Liver (tissue), 9 donors: ENCODE data around the gene DSE. TPM values are rescaled to one million over a fixed set of nuclear protein-coding genes. Genes with fewer than 3 reads are reported as not detected.

ENCODE experiments used
- DNase-seq: peaks from one replicate; pipeline ENCODE4 v3.0.0-alpha.2; 2017; ENCODE audit warnings: low spot score
- H3K27ac ChIP-seq, 2 donors: one replicate each; pipeline ENCODE4 v1.7.0; 2013; ENCODE audit warnings: inconsistent platforms in 2 of 2, low read length in 2 of 2, control low read depth in 1 of 2, low read depth in 1 of 2, mild to moderate bottlenecking in 1 of 2
- H3K27me3 ChIP-seq, 4 donors: one replicate each; pipeline versions ENCODE4 v1.6.1 to v1.7.0; 2013; ENCODE audit warnings: low read length in 3 of 4, inconsistent platforms in 1 of 4, mild to moderate bottlenecking in 1 of 4, moderate library complexity in 1 of 4; ENCODE audit not compliant: control insufficient read depth in 4 of 4, insufficient read depth in 4 of 4
- H3K36me3 ChIP-seq, 4 donors: one replicate each; pipeline versions ENCODE4 v1.6.1 to v1.7.0; 2013; ENCODE audit warnings: low read length in 3 of 4, mild to moderate bottlenecking in 3 of 4, low read depth in 1 of 4, moderate library complexity in 1 of 4; ENCODE audit not compliant: control insufficient read depth in 4 of 4, insufficient read depth in 3 of 4
- H3K4me1 ChIP-seq, 4 donors: one replicate each; pipeline versions ENCODE4 v1.6.1 to v1.7.0; 2013; ENCODE audit warnings: low read length in 3 of 4, mild to moderate bottlenecking in 3 of 4, moderate library complexity in 1 of 4; ENCODE audit not compliant: control insufficient read depth in 4 of 4, insufficient read depth in 4 of 4
- H3K4me3 ChIP-seq, 3 donors: one replicate each; pipeline versions ENCODE4 v1.6.1 to v1.7.0; 2013; ENCODE audit warnings: low read length in 3 of 3, control low read depth in 1 of 3, low read depth in 1 of 3, mild to moderate bottlenecking in 1 of 3
- H3K9ac ChIP-seq, 2 donors: one replicate each; pipeline ENCODE4 v1.7.0; 2013; ENCODE audit warnings: low read length in 2 of 2, mild to moderate bottlenecking in 2 of 2, moderate library complexity in 2 of 2, control low read depth in 1 of 2, low read depth in 1 of 2
- H3K9me3 ChIP-seq, 4 donors: one replicate each; pipeline versions ENCODE4 v1.6.1 to v1.7.0; 2013; ENCODE audit warnings: low read length in 3 of 4; ENCODE audit not compliant: control insufficient read depth in 4 of 4
- FOXA1 ChIP-seq: IDR thresholded peaks from 2 replicates; pipeline ENCODE4 v1.6.1; 2016; ENCODE audit warnings: antibody characterized with exemption
- FOXA2 ChIP-seq: IDR thresholded peaks from 2 replicates; pipeline ENCODE4 v1.6.1; 2016; ENCODE audit warnings: antibody characterized with exemption
- GABPA ChIP-seq, 2 donors: IDR thresholded peaks in 1 of 2; conservative IDR thresholded peaks in 1 of 2; 2 replicates each; pipeline ENCODE4 v1.6.1; 2016; ENCODE audit warnings: antibody characterized with exemption in 2 of 2, mild to moderate bottlenecking in 1 of 2, moderate library complexity in 1 of 2
- HNF4A ChIP-seq, 2 donors: conservative IDR thresholded peaks; 2 replicates each; pipeline ENCODE4 v1.6.1; 2016; ENCODE audit warnings: antibody characterized with exemption in 2 of 2, mild to moderate bottlenecking in 2 of 2
- HNF4G ChIP-seq: IDR thresholded peaks from 2 replicates; pipeline ENCODE4 v1.6.1; 2016; ENCODE audit warnings: antibody characterized with exemption
- JUND ChIP-seq, 2 donors: IDR thresholded peaks; 2 replicates each; pipeline ENCODE4 v1.6.1; 2016; ENCODE audit warnings: antibody characterized with exemption in 2 of 2
- NR2F2 ChIP-seq: IDR thresholded peaks from 2 replicates; pipeline ENCODE4 v1.6.1; 2016; ENCODE audit warnings: antibody characterized with exemption
- RAD21 ChIP-seq, 2 donors: IDR thresholded peaks; 2 replicates each; pipeline ENCODE4 v1.6.1; 2016; ENCODE audit warnings: antibody characterized with exemption in 2 of 2, mild to moderate bottlenecking in 2 of 2
- RXRA ChIP-seq, 2 donors: IDR thresholded peaks; 2 replicates each; pipeline ENCODE4 v1.6.1; 2017 to 2018; ENCODE audit warnings: antibody characterized with exemption in 2 of 2, mild to moderate bottlenecking in 1 of 2
- SP1 ChIP-seq: IDR thresholded peaks from 2 replicates; pipeline ENCODE4 v1.6.1; 2018; ENCODE audit warnings: antibody characterized with exemption, mild to moderate bottlenecking
- TAF1 ChIP-seq: conservative IDR thresholded peaks from 2 replicates; pipeline ENCODE4 v1.6.1; 2016; ENCODE audit warnings: antibody characterized with exemption, mild to moderate bottlenecking
- YY1 ChIP-seq: IDR thresholded peaks from 2 replicates; pipeline ENCODE4 v1.6.1; 2016; ENCODE audit warnings: antibody characterized with exemption, mild to moderate bottlenecking
- ZBTB33 ChIP-seq: IDR thresholded peaks from 2 replicates; pipeline ENCODE4 v1.6.1; 2016; ENCODE audit warnings: antibody characterized with exemption
- WGBS: extraction: QIAGEN DNeasy Blood & Tissue Kit; methylation state at CpG from one replicate; pipeline ENCODE4 v1.1.7; 2013; 5-methylcytosine and 5-hydroxymethylcytosine counted together
- polyA plus RNA-seq, 2 donors: library from polyadenylated mRNA; stranded (reverse) in 1 of 2; unstranded in 1 of 2; fragments of 200-250 nt in 1 of 2; fragments of >200 nt in 1 of 2; fragmentation: Nextera tagmentation in 1 of 2; extraction: Ambion mirVana in 1 of 2; gene quantifications; one replicate each; pipeline versions ENCODE4 v1.2.1 to v1.2.3, GENCODE V29; 2013 to 2015
- total RNA-seq, 2 donors: library from RNA; depleted of rRNA; stranded (reverse); fragments of >200 nt; gene quantifications; one replicate each; pipeline ENCODE4 v1.2.3, GENCODE V29; 2014
- TF ChIP-seq, protein P1 (sequence below): IDR thresholded peaks from 2 replicates; pipeline ENCODE4 v1.6.1; 2016; ENCODE audit warnings: antibody characterized with exemption, mild to moderate bottlenecking
- TF ChIP-seq, protein P2 (sequence below): fragments of 150-350 bp; IDR thresholded peaks from 2 replicates; pipeline ENCODE4 v1.5.1; 2017; ENCODE audit warnings: improper control_type of control experiment, low read depth, low read length; ENCODE audit not compliant: missing input control
- TF ChIP-seq, protein P3 (sequence below): IDR thresholded peaks from 2 replicates; pipeline ENCODE4 v1.6.1; 2016; ENCODE audit warnings: antibody characterized with exemption
- donor health status: healthy.
- donor health status: healthy.
- donor health status: healthy.
- donor health status: healthy.
- donor health status: healthy.

DSE gene
- total and polyA plus RNA-seq, 4 donors, result 5.5 to 22.8 (median 9.6) TPM

- H3K36me3 ChIP-seq, result no peaks in the 10 kb centered on the region
These were observed 15.0 kb upstream of the DSE start for GRCh38 chr6:116355796-116356195.

More at GRCh38 chr6:116355796-116356195, 15.0 kb upstream of the DSE start:
- H3K27ac ChIP-seq, result no peak overlapping the region
- no peaks in the 10 kb centered on the region for H3K9me3 ChIP-seq
- no peaks in the 10 kb centered on the region for H3K27me3 ChIP-seq
- no peak for DNase-seq
- H3K4me1 ChIP-seq, result peaks cover 0 to 1% (median 0%) of the 10 kb centered on the region in 4 donors
- 89% methylated on average over 3 of the region's 3 CpGs for WGBS
- H3K9ac ChIP-seq, result no peak overlapping the region
- H3K4me3 ChIP-seq, result no peak overlapping the region
- TF ChIP-seq RXRA (IDR thresholded peaks at IDR 0.05) (no peak), HNF4A (conservative IDR thresholded peaks at IDR 0.05) (no peak), TAF1 (no peak), GABPA (IDR thresholded peaks at IDR 0.05 in 1 of 2, conservative IDR thresholded peaks at IDR 0.05 in 1 of 2) (no peak), FOXA2 (no peak), HNF4G (no peak), RAD21 (IDR thresholded peaks at IDR 0.05) (no peak), YY1 (no peak), FOXA1 (no peak), NR2F2 (no peak), ZBTB33 (no peak), SP1 (no peak), JUND (IDR thresholded peaks at IDR 0.05) (no peak)
- TF ChIP-seq, protein P1, sequence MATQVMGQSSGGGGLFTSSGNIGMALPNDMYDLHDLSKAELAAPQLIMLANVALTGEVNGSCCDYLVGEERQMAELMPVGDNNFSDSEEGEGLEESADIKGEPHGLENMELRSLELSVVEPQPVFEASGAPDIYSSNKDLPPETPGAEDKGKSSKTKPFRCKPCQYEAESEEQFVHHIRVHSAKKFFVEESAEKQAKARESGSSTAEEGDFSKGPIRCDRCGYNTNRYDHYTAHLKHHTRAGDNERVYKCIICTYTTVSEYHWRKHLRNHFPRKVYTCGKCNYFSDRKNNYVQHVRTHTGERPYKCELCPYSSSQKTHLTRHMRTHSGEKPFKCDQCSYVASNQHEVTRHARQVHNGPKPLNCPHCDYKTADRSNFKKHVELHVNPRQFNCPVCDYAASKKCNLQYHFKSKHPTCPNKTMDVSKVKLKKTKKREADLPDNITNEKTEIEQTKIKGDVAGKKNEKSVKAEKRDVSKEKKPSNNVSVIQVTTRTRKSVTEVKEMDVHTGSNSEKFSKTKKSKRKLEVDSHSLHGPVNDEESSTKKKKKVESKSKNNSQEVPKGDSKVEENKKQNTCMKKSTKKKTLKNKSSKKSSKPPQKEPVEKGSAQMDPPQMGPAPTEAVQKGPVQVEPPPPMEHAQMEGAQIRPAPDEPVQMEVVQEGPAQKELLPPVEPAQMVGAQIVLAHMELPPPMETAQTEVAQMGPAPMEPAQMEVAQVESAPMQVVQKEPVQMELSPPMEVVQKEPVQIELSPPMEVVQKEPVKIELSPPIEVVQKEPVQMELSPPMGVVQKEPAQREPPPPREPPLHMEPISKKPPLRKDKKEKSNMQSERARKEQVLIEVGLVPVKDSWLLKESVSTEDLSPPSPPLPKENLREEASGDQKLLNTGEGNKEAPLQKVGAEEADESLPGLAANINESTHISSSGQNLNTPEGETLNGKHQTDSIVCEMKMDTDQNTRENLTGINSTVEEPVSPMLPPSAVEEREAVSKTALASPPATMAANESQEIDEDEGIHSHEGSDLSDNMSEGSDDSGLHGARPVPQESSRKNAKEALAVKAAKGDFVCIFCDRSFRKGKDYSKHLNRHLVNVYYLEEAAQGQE, result no peak
- TF ChIP-seq, protein P2, sequence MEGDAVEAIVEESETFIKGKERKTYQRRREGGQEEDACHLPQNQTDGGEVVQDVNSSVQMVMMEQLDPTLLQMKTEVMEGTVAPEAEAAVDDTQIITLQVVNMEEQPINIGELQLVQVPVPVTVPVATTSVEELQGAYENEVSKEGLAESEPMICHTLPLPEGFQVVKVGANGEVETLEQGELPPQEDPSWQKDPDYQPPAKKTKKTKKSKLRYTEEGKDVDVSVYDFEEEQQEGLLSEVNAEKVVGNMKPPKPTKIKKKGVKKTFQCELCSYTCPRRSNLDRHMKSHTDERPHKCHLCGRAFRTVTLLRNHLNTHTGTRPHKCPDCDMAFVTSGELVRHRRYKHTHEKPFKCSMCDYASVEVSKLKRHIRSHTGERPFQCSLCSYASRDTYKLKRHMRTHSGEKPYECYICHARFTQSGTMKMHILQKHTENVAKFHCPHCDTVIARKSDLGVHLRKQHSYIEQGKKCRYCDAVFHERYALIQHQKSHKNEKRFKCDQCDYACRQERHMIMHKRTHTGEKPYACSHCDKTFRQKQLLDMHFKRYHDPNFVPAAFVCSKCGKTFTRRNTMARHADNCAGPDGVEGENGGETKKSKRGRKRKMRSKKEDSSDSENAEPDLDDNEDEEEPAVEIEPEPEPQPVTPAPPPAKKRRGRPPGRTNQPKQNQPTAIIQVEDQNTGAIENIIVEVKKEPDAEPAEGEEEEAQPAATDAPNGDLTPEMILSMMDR, result no peak
- TF ChIP-seq, protein P3, sequence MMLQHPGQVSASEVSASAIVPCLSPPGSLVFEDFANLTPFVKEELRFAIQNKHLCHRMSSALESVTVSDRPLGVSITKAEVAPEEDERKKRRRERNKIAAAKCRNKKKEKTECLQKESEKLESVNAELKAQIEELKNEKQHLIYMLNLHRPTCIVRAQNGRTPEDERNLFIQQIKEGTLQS, result no peak
